Ecto neural progenitor cell (in vitro differentiated cells): ENCODE data around the gene MUC5AC.
"Not testable (repeated sequence)": the region's sequence is repeated elsewhere in the genome, so short reads cannot be mapped to it uniquely, and the experiment has no call there.

Experiments
- DNase-seq: peaks from one replicate; pipeline ENCODE4 v3.0.0-alpha.2; 2018; ENCODE audit warnings: low spot score

The MUC5AC gene

GRCh38 chr11:1208394-1209261 lies 50.9 kb downstream of the MUC5AC start:
- peak; percentile 31 for DNase-seq

- DNase-seq: no peak
Measured at GRCh38 chr11:1209371-1210057, 51.8 kb downstream of the MUC5AC start.

GRCh38 chr11:1211838-1212237 lies 54.1 kb downstream of the MUC5AC start:
- no peak for DNase-seq

GRCh38 chr11:1215826-1216225 lies 58.1 kb downstream of the MUC5AC start:
- DNase-seq: not testable (repeated sequence)

GRCh38 chr11:1217151-1217550 lies 59.4 kb downstream of the MUC5AC start:
- no peak for DNase-seq

- peak; percentile 43 for DNase-seq
Measured at GRCh38 chr11:1218256-1218787, 60.6 kb downstream of the MUC5AC start.

GRCh38 chr11:1218788-1219445 lies 61.2 kb downstream of the MUC5AC start:
- DNase-seq: peak; percentile 41

- peak; percentile 48 for DNase-seq
Measured at GRCh38 chr11:1219446-1219833, 61.7 kb downstream of the MUC5AC start.

- peak; percentile 46 for DNase-seq
Measured at GRCh38 chr11:1219834-1220815, 62.4 kb downstream of the MUC5AC start.

GRCh38 chr11:1220941-1221721 lies 63.4 kb downstream of the MUC5AC start:
- DNase-seq: peak; percentile 40

GRCh38 chr11:1221848-1222311 lies 64.1 kb downstream of the MUC5AC start:
- peak; percentile 37 for DNase-seq

- peak; percentile 44 for DNase-seq
Measured at GRCh38 chr11:1222491-1223345, 65.0 kb downstream of the MUC5AC start, which contains the start of gene MUC5B. TSS of gene MUC5B (plus strand) at chr11:1223066. CDS start at chr11:1223124, 58 bp downstream.

- DNase-seq: no peak
Measured at GRCh38 chr11:1223346-1224110, 65.8 kb downstream of the MUC5AC start.

GRCh38 chr11:1224111-1224490 lies 66.3 kb downstream of the MUC5AC start:
- DNase-seq: no peak

- DNase-seq: peak; percentile 74
Measured at GRCh38 chr11:1224491-1225385, 67.0 kb downstream of the MUC5AC start.

GRCh38 chr11:1225386-1226225 lies 67.9 kb downstream of the MUC5AC start:
- no peak for DNase-seq
